HG03439 (cell line): ENCODE results near the gene MYOF.
"Not testable (repeated sequence)": the region's sequence is repeated elsewhere in the genome, so short reads cannot be mapped to it uniquely, and the experiment has no call there.

ENCODE experiments used
- ATAC-seq: cut with Tn5 transposase; IDR thresholded peaks from one replicate; pipeline ENCODE4 v1.9.1; 2021; ENCODE audit warnings: mild to moderate bottlenecking, moderate library complexity; ENCODE audit not compliant: unreplicated experiment

Gene MYOF

GRCh38 chr10:93363891-93364648 is 118.1 kb downstream of the MYOF start:
- no peak for ATAC-seq

GRCh38 chr10:93358398-93358797 is 123.7 kb downstream of the MYOF start:
- ATAC-seq = not testable (repeated sequence)

- no peak for ATAC-seq
Measured at GRCh38 chr10:93357680-93358079, 124.5 kb downstream of the MYOF start.

- no peak for ATAC-seq
Measured at GRCh38 chr10:93356516-93356915, 125.6 kb downstream of the MYOF start.

GRCh38 chr10:93352638-93353383 is 129.3 kb downstream of the MYOF start:
- ATAC-seq = no peak

- ATAC-seq = no peak
Measured at GRCh38 chr10:93346694-93347093, 135.4 kb downstream of the MYOF start.

GRCh38 chr10:93346108-93346507 is 136.0 kb downstream of the MYOF start:
- ATAC-seq = no peak

GRCh38 chr10:93344691-93345090 is 137.4 kb downstream of the MYOF start:
- ATAC-seq = no peak

GRCh38 chr10:93342921-93343320 is 139.2 kb downstream of the MYOF start:
- no peak for ATAC-seq

- no peak for ATAC-seq
Measured at GRCh38 chr10:93342366-93342765, 139.8 kb downstream of the MYOF start.

- ATAC-seq = no peak
Measured at GRCh38 chr10:93337309-93337721, 144.8 kb downstream of the MYOF start.

- no peak for ATAC-seq
Measured at GRCh38 chr10:93336678-93337077, 145.5 kb downstream of the MYOF start.

- ATAC-seq = no peak
Measured at GRCh38 chr10:93336110-93336509, 146.0 kb downstream of the MYOF start.

GRCh38 chr10:93334901-93335327 is 147.2 kb downstream of the MYOF start:
- ATAC-seq = no peak

GRCh38 chr10:93334181-93334580 is 148.0 kb downstream of the MYOF start:
- no peak for ATAC-seq

GRCh38 chr10:93333278-93333978 is 148.7 kb downstream of the MYOF start:
- ATAC-seq = no peak

- ATAC-seq = no peak
Measured at GRCh38 chr10:93330824-93331223, 151.3 kb downstream of the MYOF start.

- ATAC-seq = no peak
Measured at GRCh38 chr10:93319896-93320295, 162.2 kb downstream of the MYOF start.

GRCh38 chr10:93319096-93319495 is 163.0 kb downstream of the MYOF start:
- no peak for ATAC-seq

GRCh38 chr10:93315246-93315645 is 166.9 kb downstream of the MYOF start:
- no peak for ATAC-seq

GRCh38 chr10:93314656-93315055 is 167.5 kb downstream of the MYOF start:
- ATAC-seq = not testable (repeated sequence)

- no peak for ATAC-seq
Measured at GRCh38 chr10:93313798-93314197, 168.3 kb downstream of the MYOF start.
